ENCODE measurements around the gene G3BP1.

G3BP1 gene

DNA sequence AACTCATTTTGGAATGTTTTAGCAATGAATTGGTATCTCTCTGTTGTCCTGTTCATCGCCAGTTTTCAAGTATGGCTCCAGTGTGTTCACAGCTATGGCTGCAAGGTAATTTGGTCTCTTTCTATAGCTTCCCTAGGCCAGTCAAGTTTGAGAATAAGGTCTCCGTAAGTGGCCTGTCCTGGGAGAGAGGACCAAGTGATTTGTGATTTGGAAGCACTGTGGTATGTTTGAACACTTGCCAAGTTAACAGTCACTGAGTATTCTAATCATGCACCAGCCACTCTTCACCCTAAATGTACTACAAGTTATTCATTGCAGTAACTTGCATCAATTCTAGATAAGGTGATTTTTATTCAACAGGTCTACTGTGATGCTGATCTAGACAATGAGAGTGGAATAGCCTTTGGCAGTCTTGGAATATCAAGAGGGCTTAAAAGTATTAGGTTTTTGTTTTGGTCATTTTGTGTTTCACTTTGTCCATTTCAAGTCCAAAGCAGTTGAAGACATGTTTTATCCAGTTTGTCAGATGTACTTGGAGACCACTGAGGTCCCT, 41.1 kb downstream of the G3BP1 start:
- H3K4me2 ChIP-seq (ENCODE audit: low read length): no peak overlapping the region
- H3K27ac ChIP-seq: no peak overlapping the region
- no peaks in the 10 kb centered on the region for H3K27me3 ChIP-seq (ENCODE audit: control insufficient read depth, insufficient read depth, low read length)
- no peak overlapping the region for H3K9ac ChIP-seq
- TF ChIP-seq, protein P1, sequence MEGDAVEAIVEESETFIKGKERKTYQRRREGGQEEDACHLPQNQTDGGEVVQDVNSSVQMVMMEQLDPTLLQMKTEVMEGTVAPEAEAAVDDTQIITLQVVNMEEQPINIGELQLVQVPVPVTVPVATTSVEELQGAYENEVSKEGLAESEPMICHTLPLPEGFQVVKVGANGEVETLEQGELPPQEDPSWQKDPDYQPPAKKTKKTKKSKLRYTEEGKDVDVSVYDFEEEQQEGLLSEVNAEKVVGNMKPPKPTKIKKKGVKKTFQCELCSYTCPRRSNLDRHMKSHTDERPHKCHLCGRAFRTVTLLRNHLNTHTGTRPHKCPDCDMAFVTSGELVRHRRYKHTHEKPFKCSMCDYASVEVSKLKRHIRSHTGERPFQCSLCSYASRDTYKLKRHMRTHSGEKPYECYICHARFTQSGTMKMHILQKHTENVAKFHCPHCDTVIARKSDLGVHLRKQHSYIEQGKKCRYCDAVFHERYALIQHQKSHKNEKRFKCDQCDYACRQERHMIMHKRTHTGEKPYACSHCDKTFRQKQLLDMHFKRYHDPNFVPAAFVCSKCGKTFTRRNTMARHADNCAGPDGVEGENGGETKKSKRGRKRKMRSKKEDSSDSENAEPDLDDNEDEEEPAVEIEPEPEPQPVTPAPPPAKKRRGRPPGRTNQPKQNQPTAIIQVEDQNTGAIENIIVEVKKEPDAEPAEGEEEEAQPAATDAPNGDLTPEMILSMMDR (IDR thresholded peaks at IDR 0.05): no peak
- no peaks in the 10 kb centered on the region for H3K4me1 ChIP-seq
- H3K79me2 ChIP-seq: no peaks in the 10 kb centered on the region
- no peaks in the 10 kb centered on the region for H3K36me3 ChIP-seq (ENCODE audit: control insufficient read depth, insufficient read depth, low read length)
- H3K4me3 ChIP-seq (ENCODE audit: low read depth, low read length): no peak overlapping the region
- H2AFZ ChIP-seq: no peak overlapping the region
- no peaks in the 10 kb centered on the region for H3K9me3 ChIP-seq (ENCODE audit: control insufficient read depth, low read length)

DNA sequence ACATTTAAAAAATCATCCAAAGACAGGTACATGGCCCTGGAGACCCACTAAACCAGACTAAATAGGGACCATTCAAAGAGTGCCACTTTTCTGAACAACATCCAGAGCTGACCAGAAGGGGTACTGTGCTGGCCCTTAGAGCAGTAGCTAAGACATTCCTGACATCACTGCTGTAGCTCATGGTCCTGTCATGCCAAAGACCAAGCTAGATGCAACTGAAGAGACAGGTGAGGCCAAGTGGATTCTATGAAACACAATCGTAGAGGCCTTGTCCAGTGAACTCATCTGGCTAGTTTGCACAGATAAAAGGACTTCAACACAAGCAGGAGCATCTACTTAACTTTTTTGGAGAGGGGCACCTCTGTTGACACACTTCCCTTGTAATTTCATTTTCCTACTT, 43.3 kb downstream of the G3BP1 start:
- Histone ChIP-seq H3K27me3 (ENCODE audit: control insufficient read depth, insufficient read depth, low read length) (no peaks in the 10 kb centered on the region), H3K9me3 (ENCODE audit: control insufficient read depth, low read length) (no peaks in the 10 kb centered on the region), H3K4me3 (ENCODE audit: low read depth, low read length) (no peak overlapping the region), H3K27ac (no peak overlapping the region), H2AFZ (no peak overlapping the region), H3K9ac (no peak overlapping the region), H3K4me2 (ENCODE audit: low read length) (no peak overlapping the region), H3K36me3 (ENCODE audit: control insufficient read depth, insufficient read depth, low read length) (no peaks in the 10 kb centered on the region), H3K4me1 (peaks cover 4% of the 10 kb centered on the region), H3K79me2 (no peaks in the 10 kb centered on the region)
- TF ChIP-seq, protein P1 (IDR thresholded peaks at IDR 0.05): no peak

DNA sequence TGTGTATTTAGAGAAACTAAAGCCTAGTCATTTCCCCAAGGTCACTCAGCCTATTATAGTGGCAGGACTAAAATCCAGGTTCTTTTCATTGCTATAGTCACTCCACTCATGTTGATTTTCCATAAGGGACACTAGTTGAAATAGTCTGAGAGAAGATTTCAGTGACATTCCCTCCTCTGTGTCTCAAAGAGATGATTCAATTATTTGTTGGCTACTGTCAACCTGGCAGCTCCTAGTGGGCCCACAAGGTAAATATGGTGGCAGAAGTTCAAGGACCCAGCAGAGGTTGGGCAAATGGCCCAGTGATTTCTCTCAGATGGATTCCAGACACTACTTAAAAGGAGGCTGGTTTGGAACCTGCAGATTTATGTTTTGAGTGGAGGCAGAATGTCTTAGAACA, 48.1 kb downstream of the G3BP1 start:
- Histone ChIP-seq H3K4me2 (ENCODE audit: low read length) (no peak overlapping the region), H2AFZ (no peak overlapping the region), H3K9me3 (ENCODE audit: control insufficient read depth, low read length) (no peaks in the 10 kb centered on the region), H3K79me2 (no peaks in the 10 kb centered on the region), H3K4me1 (peaks cover 4% of the 10 kb centered on the region), H3K27ac (no peak overlapping the region), H3K36me3 (ENCODE audit: control insufficient read depth, insufficient read depth, low read length) (no peaks in the 10 kb centered on the region), H3K27me3 (ENCODE audit: control insufficient read depth, insufficient read depth, low read length) (no peaks in the 10 kb centered on the region), H3K9ac (no peak overlapping the region), H3K4me3 (ENCODE audit: low read depth, low read length) (no peak overlapping the region)
- TF ChIP-seq, protein P1 (IDR thresholded peaks at IDR 0.05): no peak

DNA sequence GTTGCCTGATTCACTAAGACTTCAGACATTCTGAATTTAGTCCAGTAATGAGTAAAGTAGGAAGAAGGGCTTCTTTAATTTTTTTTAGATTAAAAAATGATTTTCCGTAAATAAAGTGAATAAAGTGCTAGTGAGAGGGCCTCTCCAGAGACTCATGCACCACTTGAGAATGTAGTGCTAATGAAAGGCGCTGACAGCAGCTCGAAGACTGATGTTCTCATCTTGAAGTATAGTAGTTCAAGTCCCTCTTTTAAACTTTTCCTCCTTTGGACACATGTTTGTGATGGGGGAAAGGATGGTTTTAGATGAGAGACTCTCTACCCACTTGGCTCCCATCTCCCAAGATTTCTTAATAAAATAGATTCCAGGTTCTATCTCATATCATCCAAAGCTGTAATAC, 48.5 kb downstream of the G3BP1 start:
- Histone ChIP-seq H3K4me1 (peaks cover 4% of the 10 kb centered on the region), H3K79me2 (no peaks in the 10 kb centered on the region), H3K36me3 (ENCODE audit: control insufficient read depth, insufficient read depth, low read length) (no peaks in the 10 kb centered on the region), H3K9me3 (ENCODE audit: control insufficient read depth, low read length) (no peaks in the 10 kb centered on the region), H3K9ac (no peak overlapping the region), H3K4me3 (ENCODE audit: low read depth, low read length) (no peak overlapping the region), H3K27ac (no peak overlapping the region), H3K4me2 (ENCODE audit: low read length) (no peak overlapping the region), H3K27me3 (ENCODE audit: control insufficient read depth, insufficient read depth, low read length) (no peaks in the 10 kb centered on the region), H2AFZ (no peak overlapping the region)
- TF ChIP-seq, protein P1 (IDR thresholded peaks at IDR 0.05): no peak

DNA sequence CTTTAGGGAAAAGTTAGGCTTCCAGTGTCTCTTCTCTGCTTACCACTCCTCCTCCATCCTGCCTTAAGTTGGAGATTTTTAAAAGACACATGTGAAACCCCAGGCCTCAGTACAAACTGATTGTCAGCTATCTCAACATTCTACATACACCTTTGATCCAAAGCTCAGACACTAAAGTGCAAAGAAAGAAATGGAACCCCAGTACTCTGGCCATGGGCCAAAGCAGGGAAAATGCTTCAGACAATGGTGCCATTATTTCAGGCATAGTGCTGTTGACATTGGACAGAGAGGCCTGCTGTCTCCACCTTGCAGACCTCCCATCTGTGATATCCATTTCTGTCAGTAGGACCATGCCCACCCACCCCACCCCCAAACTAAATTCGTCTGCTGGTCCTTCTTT, 49.1 kb downstream of the G3BP1 start:
- TF ChIP-seq, protein P1 (IDR thresholded peaks at IDR 0.05): no peak
- Histone ChIP-seq H3K9me3 (ENCODE audit: control insufficient read depth, low read length) (no peaks in the 10 kb centered on the region), H3K9ac (no peak overlapping the region), H3K27me3 (ENCODE audit: control insufficient read depth, insufficient read depth, low read length) (no peaks in the 10 kb centered on the region), H3K4me1 (peaks cover 8% of the 10 kb centered on the region), H3K4me3 (ENCODE audit: low read depth, low read length) (no peak overlapping the region), H3K27ac (no peak overlapping the region), H2AFZ (no peak overlapping the region), H3K4me2 (ENCODE audit: low read length) (no peak overlapping the region), H3K36me3 (ENCODE audit: control insufficient read depth, insufficient read depth, low read length) (no peaks in the 10 kb centered on the region), H3K79me2 (no peaks in the 10 kb centered on the region)

Data from parathyroid adenoma (tissue), 2 donors.